ENCODE data around the gene ATP13A2. TPM values are rescaled to one million over a fixed set of nuclear protein-coding genes. Genes with fewer than 3 reads are reported as not detected.
"Not testable (repeated sequence)": the region's sequence is repeated elsewhere in the genome, so short reads cannot be mapped to it uniquely, and the experiment has no call there.

Gene ATP13A2
- total RNA-seq, 1 donor from 2014 or later: 39.2 TPM

GRCh38 chr1:16968372-16968771 lies 43.4 kb downstream of the ATP13A2 start:
- Histone ChIP-seq H3K27me3 (no peaks in the 10 kb centered on the region), H3K4me3 (no peak overlapping the region), H3K27ac (peak overlapping the region in 1 of 2 donors; percentile 35), H3K4me1 (peaks cover 16 to 26% of the 10 kb centered on the region in 2 donors), H3K36me3 (peaks cover 16 to 17% of the 10 kb centered on the region in 2 donors), H3K9me3 (no peaks in the 10 kb centered on the region)
- intact Hi-C loops (cut with DNase I): no loop called here
- TF ChIP-seq CTCF (IDR thresholded peaks at IDR 0.05): no peak
- DNase-seq (ENCODE audit: low spot score in 2 of 2): no peak

- Histone ChIP-seq H3K27ac (peak overlapping the region; percentile 49 to 54), H3K4me3 (no peak overlapping the region), H3K9me3 (no peaks in the 10 kb centered on the region), H3K27me3 (no peaks in the 10 kb centered on the region), H3K36me3 (peaks cover 12 to 17% of the 10 kb centered on the region in 2 donors), H3K4me1 (peaks cover 16 to 26% of the 10 kb centered on the region in 2 donors)
- TF ChIP-seq CTCF (IDR thresholded peaks at IDR 0.05): no peak
- no peak for DNase-seq (ENCODE audit: low spot score in 2 of 2)
- intact Hi-C loops (cut with DNase I): no loop called here
Observed at GRCh38 chr1:16967962-16968361, 43.8 kb downstream of the ATP13A2 start.

DNA sequence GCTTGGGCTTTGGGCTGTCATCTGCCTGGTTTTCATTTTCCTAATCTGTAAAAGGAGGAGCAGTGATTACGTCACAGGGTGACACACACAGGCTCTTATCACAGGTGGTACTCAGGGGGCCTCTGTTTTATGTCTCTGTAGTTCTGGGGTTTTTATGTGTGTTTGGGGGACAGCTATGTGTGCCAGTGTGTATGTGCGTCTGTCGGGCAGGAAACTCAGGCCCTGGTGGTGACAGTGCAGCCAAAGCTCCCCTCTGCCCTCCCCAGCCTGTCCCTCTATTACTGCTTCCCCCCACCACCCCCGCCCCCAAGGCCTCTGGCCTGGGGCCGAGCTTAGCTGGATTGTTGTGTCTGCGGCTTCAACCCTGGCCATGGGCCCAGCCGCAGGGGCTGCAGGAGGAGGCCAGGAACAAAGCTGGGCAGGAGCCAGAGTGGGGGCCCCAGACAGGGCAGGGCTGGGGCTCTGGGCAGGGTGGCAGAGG lies 44.6 kb downstream of the ATP13A2 start:
- Histone ChIP-seq H3K36me3 (peaks cover 11 to 17% of the 10 kb centered on the region in 2 donors), H3K27me3 (no peaks in the 10 kb centered on the region), H3K27ac (peak overlapping the region; percentile 49 to 54), H3K9me3 (no peaks in the 10 kb centered on the region), H3K4me3 (no peak overlapping the region), H3K4me1 (peaks cover 16 to 25% of the 10 kb centered on the region in 2 donors)
- no peak for DNase-seq (ENCODE audit: low spot score in 2 of 2)
- intact Hi-C loops (cut with DNase I): no loop called here
- no peak for TF ChIP-seq CTCF (IDR thresholded peaks at IDR 0.05)

DNA sequence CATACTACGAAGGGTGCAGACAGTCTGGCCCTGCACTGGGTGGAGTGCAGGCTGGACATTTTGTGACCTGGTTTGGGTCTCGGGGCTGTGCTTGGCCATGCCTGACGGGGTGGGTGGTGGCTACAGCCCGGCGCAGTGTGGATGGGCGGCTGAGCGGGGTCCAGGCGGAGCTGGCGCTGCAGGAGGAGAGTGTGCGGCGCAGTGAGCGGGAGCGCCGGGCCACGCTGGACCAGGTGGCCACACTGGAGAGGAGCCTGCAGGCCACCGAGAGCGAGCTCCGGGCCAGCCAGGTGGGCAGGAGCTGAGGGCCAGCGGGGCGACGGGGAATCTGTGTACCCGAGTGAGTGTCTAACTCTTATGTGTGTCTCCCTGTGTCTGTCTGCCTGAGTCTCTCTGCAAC lies 45.4 kb downstream of the ATP13A2 start:
- Histone ChIP-seq H3K4me3 (no peak overlapping the region), H3K36me3 (peaks cover 11 to 17% of the 10 kb centered on the region in 2 donors), H3K27me3 (no peaks in the 10 kb centered on the region), H3K4me1 (peaks cover 16 to 23% of the 10 kb centered on the region in 2 donors), H3K9me3 (no peaks in the 10 kb centered on the region), H3K27ac (peak overlapping the region in 1 of 2 donors; percentile 54)
- no peak for TF ChIP-seq CTCF (IDR thresholded peaks at IDR 0.05)
- no peak for DNase-seq (ENCODE audit: low spot score in 2 of 2)
- intact Hi-C loops (cut with DNase I): no loop called here

GRCh38 chr1:16965486-16966067 lies 46.2 kb downstream of the ATP13A2 start:
- TF ChIP-seq CTCF (IDR thresholded peaks at IDR 0.05): no peak
- H3K4me3 ChIP-seq: no peak overlapping the region
- DNase-seq (ENCODE audit: low spot score in 2 of 2): no peak
- no peaks in the 10 kb centered on the region for H3K27me3 ChIP-seq
- peaks cover 11 to 15% of the 10 kb centered on the region in 2 donors for H3K36me3 ChIP-seq
- no peak overlapping the region for H3K27ac ChIP-seq
- intact Hi-C loops (cut with DNase I): loop anchor here (2.0 kb wide), 1 partner anchor 13 kb away; no protein-coding TSS in a partner anchor
- peaks cover 20 to 23% of the 10 kb centered on the region in 2 donors for H3K4me1 ChIP-seq
- no peaks in the 10 kb centered on the region for H3K9me3 ChIP-seq

DNA sequence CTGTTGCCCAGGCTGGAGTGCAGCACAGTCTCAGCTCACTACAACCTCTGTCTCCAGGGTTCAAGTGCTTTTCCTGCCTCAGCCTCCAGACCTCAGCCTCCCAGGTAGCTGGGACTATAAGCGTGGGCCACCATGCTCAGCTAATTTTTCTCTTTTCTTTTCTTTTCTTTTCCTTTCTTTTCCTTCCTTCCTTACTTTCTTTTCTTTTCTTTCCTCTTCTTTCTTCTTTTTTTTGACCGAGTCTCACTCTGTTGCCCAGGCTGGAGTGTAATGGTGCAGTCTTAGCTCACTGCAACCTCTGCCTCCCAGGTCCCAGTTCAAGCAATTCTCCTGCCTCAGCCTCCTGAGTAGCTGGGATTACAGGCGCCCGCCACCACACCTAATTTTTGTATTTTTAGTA lies 47.6 kb downstream of the ATP13A2 start:
- DNase-seq (ENCODE audit: low spot score in 2 of 2); H3K9me3 ChIP-seq; H3K27me3 ChIP-seq; H3K4me3 ChIP-seq: not testable (repeated sequence)
- Histone ChIP-seq H3K27ac (peak overlapping the region in 1 of 2 donors; percentile 49), H3K36me3 (peaks cover 10 to 11% of the 10 kb centered on the region in 2 donors), H3K4me1 (peaks cover 20 to 25% of the 10 kb centered on the region in 2 donors)
- intact Hi-C loops (cut with DNase I): loop anchor here (2.0 to 5.0 kb wide), 3 partner anchors 15 to 1437 kb away; partner anchors contain the start of gene DNAJC16
